ENCODE data around the gene ADH1B. TPM values are rescaled to one million over a fixed set of nuclear protein-coding genes. Genes with fewer than 3 reads are reported as not detected.

The ADH1B gene
- total RNA-seq, 1 experiment from 2014 or later = 1.0 TPM

DNA sequence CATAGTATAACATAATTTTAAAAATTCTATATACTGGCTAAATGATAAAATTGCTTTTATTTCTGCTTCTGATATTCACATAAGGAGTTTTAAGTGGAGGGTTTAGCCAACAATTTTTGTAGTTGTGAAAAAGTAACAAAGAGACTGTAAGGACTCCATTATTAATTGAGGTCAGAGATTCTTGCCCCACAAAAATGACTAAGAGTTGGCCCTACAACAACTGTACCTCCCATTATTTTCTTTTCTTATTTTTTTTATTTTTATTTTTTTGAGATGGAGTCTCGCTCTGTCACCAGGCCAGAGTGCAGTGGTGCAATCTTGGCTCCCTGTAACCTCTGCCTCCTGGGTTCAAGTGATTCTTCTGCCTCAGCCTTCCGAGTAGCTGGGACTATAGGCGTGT, 9.4 kb upstream of the ADH1B start (continued):
- TF ChIP-seq NR3C1 (CRISPR knock-in tag; conservative IDR thresholded peaks at IDR 0.05; ENCODE audit: low read depth) = no peak
- TF ChIP-seq, protein P1, sequence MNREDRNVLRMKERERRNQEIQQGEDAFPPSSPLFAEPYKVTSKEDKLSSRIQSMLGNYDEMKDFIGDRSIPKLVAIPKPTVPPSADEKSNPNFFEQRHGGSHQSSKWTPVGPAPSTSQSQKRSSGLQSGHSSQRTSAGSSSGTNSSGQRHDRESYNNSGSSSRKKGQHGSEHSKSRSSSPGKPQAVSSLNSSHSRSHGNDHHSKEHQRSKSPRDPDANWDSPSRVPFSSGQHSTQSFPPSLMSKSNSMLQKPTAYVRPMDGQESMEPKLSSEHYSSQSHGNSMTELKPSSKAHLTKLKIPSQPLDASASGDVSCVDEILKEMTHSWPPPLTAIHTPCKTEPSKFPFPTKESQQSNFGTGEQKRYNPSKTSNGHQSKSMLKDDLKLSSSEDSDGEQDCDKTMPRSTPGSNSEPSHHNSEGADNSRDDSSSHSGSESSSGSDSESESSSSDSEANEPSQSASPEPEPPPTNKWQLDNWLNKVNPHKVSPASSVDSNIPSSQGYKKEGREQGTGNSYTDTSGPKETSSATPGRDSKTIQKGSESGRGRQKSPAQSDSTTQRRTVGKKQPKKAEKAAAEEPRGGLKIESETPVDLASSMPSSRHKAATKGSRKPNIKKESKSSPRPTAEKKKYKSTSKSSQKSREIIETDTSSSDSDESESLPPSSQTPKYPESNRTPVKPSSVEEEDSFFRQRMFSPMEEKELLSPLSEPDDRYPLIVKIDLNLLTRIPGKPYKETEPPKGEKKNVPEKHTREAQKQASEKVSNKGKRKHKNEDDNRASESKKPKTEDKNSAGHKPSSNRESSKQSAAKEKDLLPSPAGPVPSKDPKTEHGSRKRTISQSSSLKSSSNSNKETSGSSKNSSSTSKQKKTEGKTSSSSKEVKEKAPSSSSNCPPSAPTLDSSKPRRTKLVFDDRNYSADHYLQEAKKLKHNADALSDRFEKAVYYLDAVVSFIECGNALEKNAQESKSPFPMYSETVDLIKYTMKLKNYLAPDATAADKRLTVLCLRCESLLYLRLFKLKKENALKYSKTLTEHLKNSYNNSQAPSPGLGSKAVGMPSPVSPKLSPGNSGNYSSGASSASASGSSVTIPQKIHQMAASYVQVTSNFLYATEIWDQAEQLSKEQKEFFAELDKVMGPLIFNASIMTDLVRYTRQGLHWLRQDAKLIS (CRISPR knock-in tag; IDR thresholded peaks at IDR 0.05; ENCODE audit: borderline replicate concordance) = no peak
- no peak for TF ChIP-seq ESRRA (CRISPR knock-in tag; IDR thresholded peaks at IDR 0.05; ENCODE audit: borderline replicate concordance)
- TF ChIP-seq SOX15 (CRISPR knock-in tag; IDR thresholded peaks at IDR 0.05) = no peak
- no peak for TF ChIP-seq RELA (CRISPR knock-in tag; IDR thresholded peaks at IDR 0.05; ENCODE audit: borderline replicate concordance)
- no peak for TF ChIP-seq SMAD3 (CRISPR knock-in tag; IDR thresholded peaks at IDR 0.05; ENCODE audit: borderline replicate concordance)

DNA sequence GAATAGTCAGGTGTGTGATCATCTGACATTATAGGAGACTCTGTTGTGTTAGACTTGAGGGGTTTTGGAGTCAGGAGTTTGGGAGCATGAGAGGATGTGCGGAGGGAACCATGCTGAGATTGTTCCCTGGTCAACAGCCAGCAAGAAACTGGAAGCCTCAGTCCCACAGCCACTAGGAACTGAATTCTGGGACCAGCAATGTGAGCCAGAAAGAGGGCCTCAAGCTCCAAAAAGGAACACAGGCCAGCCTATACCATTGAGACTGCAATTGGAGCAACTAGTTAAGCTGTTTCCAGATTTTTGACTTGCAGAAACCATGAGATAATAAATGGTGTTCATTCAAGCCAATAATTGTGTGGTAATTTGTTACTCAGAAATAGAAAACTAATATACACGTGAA, 8.7 kb upstream of the ADH1B start:
- Mint-ChIP-seq H3K27ac (no peak overlapping the region), H3K36me3 (peaks cover 16% of the 10 kb centered on the region), H3K4me1 (peaks cover 4% of the 10 kb centered on the region; the same call in 1 of the 2 replicates), H3K27me3 (ENCODE audit: low read depth) (no peaks in the 10 kb centered on the region), H3K4me3 (no peak overlapping the region), H3K9me3 (peaks cover 67% of the 10 kb centered on the region)
- ATAC-seq (no peak), DNase-seq (ENCODE audit: low spot score) (no peak)
- TF ChIP-seq ATF1 (CRISPR knock-in tag; IDR thresholded peaks at IDR 0.05) (no peak), ZNF232 (CRISPR knock-in tag; IDR thresholded peaks at IDR 0.05) (no peak), TP53 (CRISPR knock-in tag; IDR thresholded peaks at IDR 0.05) (no peak), ZNF317 (CRISPR knock-in tag; IDR thresholded peaks at IDR 0.05; ENCODE audit: borderline replicate concordance, low read depth) (no peak), CREB1 (CRISPR knock-in tag; IDR thresholded peaks at IDR 0.05) (no peak), ELF4 (CRISPR knock-in tag; IDR thresholded peaks at IDR 0.05; ENCODE audit: low read depth) (no peak), RORB (CRISPR knock-in tag; IDR thresholded peaks at IDR 0.05) (no peak), CBFB (CRISPR knock-in tag; IDR thresholded peaks at IDR 0.05; ENCODE audit: low read depth) (no peak), NR1H2 (CRISPR knock-in tag; IDR thresholded peaks at IDR 0.05) (no peak), HMGA2 (CRISPR knock-in tag; IDR thresholded peaks at IDR 0.05) (no peak), GTF2I (CRISPR knock-in tag; conservative IDR thresholded peaks at IDR 0.05) (no peak)
- TF ChIP-seq, protein P2, sequence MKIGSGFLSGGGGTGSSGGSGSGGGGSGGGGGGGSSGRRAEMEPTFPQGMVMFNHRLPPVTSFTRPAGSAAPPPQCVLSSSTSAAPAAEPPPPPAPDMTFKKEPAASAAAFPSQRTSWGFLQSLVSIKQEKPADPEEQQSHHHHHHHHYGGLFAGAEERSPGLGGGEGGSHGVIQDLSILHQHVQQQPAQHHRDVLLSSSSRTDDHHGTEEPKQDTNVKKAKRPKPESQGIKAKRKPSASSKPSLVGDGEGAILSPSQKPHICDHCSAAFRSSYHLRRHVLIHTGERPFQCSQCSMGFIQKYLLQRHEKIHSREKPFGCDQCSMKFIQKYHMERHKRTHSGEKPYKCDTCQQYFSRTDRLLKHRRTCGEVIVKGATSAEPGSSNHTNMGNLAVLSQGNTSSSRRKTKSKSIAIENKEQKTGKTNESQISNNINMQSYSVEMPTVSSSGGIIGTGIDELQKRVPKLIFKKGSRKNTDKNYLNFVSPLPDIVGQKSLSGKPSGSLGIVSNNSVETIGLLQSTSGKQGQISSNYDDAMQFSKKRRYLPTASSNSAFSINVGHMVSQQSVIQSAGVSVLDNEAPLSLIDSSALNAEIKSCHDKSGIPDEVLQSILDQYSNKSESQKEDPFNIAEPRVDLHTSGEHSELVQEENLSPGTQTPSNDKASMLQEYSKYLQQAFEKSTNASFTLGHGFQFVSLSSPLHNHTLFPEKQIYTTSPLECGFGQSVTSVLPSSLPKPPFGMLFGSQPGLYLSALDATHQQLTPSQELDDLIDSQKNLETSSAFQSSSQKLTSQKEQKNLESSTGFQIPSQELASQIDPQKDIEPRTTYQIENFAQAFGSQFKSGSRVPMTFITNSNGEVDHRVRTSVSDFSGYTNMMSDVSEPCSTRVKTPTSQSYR (CRISPR knock-in tag; IDR thresholded peaks at IDR 0.05) = no peak
- TF ChIP-seq, protein P3, sequence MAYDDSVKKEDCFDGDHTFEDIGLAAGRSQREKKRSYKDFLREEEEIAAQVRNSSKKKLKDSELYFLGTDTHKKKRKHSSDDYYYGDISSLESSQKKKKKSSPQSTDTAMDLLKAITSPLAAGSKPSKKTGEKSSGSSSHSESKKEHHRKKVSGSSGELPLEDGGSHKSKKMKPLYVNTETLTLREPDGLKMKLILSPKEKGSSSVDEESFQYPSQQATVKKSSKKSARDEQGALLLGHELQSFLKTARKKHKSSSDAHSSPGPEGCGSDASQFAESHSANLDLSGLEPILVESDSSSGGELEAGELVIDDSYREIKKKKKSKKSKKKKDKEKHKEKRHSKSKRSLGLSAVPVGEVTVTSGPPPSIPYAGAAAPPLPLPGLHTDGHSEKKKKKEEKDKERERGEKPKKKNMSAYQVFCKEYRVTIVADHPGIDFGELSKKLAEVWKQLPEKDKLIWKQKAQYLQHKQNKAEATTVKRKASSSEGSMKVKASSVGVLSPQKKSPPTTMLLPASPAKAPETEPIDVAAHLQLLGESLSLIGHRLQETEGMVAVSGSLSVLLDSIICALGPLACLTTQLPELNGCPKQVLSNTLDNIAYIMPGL (CRISPR knock-in tag; IDR thresholded peaks at IDR 0.05) = no peak
- TF ChIP-seq, protein P4, sequence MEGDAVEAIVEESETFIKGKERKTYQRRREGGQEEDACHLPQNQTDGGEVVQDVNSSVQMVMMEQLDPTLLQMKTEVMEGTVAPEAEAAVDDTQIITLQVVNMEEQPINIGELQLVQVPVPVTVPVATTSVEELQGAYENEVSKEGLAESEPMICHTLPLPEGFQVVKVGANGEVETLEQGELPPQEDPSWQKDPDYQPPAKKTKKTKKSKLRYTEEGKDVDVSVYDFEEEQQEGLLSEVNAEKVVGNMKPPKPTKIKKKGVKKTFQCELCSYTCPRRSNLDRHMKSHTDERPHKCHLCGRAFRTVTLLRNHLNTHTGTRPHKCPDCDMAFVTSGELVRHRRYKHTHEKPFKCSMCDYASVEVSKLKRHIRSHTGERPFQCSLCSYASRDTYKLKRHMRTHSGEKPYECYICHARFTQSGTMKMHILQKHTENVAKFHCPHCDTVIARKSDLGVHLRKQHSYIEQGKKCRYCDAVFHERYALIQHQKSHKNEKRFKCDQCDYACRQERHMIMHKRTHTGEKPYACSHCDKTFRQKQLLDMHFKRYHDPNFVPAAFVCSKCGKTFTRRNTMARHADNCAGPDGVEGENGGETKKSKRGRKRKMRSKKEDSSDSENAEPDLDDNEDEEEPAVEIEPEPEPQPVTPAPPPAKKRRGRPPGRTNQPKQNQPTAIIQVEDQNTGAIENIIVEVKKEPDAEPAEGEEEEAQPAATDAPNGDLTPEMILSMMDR (IDR thresholded peaks at IDR 0.05) = no peak
- TF ChIP-seq, protein P5, sequence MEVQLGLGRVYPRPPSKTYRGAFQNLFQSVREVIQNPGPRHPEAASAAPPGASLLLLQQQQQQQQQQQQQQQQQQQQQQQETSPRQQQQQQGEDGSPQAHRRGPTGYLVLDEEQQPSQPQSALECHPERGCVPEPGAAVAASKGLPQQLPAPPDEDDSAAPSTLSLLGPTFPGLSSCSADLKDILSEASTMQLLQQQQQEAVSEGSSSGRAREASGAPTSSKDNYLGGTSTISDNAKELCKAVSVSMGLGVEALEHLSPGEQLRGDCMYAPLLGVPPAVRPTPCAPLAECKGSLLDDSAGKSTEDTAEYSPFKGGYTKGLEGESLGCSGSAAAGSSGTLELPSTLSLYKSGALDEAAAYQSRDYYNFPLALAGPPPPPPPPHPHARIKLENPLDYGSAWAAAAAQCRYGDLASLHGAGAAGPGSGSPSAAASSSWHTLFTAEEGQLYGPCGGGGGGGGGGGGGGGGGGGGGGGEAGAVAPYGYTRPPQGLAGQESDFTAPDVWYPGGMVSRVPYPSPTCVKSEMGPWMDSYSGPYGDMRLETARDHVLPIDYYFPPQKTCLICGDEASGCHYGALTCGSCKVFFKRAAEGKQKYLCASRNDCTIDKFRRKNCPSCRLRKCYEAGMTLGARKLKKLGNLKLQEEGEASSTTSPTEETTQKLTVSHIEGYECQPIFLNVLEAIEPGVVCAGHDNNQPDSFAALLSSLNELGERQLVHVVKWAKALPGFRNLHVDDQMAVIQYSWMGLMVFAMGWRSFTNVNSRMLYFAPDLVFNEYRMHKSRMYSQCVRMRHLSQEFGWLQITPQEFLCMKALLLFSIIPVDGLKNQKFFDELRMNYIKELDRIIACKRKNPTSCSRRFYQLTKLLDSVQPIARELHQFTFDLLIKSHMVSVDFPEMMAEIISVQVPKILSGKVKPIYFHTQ (CRISPR knock-in tag; IDR thresholded peaks at IDR 0.05) = no peak
- ChIA-PET CTCF (no interaction called here), POLR2A (no interaction called here)

All from WTC11 (cell line).